Right atrium auricular region (tissue), 2 donors: ENCODE data around the gene ARSB. TPM values are rescaled to one million over a fixed set of nuclear protein-coding genes. Genes with fewer than 3 reads are reported as not detected.

Experiments used
- DNase-seq: peaks from one replicate; pipeline ENCODE4 v3.0.0-alpha.2; 2019; ENCODE audit warnings: low spot score
- H3K27ac ChIP-seq, 2 donors: fragments of 200-600 bp; sonication (generic); 1 replicate in 1 of 2; 2 replicates in 1 of 2; pipeline ENCODE4 v1.5.1; 2016 to 2019
- H3K27me3 ChIP-seq, 2 donors: fragments of 200-600 bp; sonication (generic); one replicate each; pipeline versions ENCODE4 v1.5.1 to v1.6.0; 2017 to 2019
- H3K36me3 ChIP-seq: fragments of 200-600 bp; sonication (generic); one replicate; pipeline ENCODE4 v1.5.1; 2016
- H3K4me1 ChIP-seq, 2 donors: fragments of 200-600 bp; sonication (generic); one replicate each; pipeline versions ENCODE4 v1.5.1 to v1.6.0; 2017 to 2019
- H3K4me3 ChIP-seq, 2 donors: fragments of 200-600 bp; sonication (generic); 1 replicate in 1 of 2; 2 replicates in 1 of 2; pipeline ENCODE4 v1.5.1; 2017 to 2019; ENCODE audit warnings: mild to moderate bottlenecking in 1 of 2, moderate library complexity in 1 of 2
- H3K9me3 ChIP-seq, 2 donors: fragments of 200-600 bp; sonication (generic); one replicate each; pipeline ENCODE4 v1.5.1; 2019
- total RNA-seq, 2 donors: library from RNA; depleted of rRNA; stranded (reverse); fragments of >200 nt; gene quantifications; one replicate each; pipeline ENCODE4 v1.1.0, GENCODE V29; 2016
- TF ChIP-seq, protein P1 (sequence below), 2 donors: fragments of 200-600 bp; sonication (generic); IDR thresholded peaks; one replicate each; pipeline ENCODE4 v1.5.1; 2019; ENCODE audit warnings: antibody characterized with exemption in 2 of 2

The ARSB gene
- total RNA-seq, 2 donors from 2014 or later, result 11.5 to 16.4 TPM

DNA sequence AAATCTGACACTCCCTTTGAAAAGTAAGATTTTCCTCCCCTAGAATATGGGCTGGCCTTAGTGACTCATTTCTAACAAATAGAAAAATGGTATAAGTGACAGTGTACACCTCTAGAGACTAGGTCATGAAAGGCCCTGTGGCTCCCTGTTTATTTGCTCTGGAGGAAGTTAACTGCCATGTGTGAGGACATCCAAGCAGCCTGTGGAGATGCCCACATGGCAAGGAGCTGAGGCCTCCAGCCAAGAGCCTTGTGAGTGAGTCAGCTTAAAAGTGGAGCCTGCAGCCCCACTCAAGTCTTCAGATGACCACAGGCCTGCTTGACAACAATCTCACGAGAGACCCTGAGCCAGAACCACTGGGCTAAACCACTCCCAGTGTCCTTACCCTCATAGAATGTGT lies 208.5 kb downstream of the ARSB start:
- Histone ChIP-seq H3K9me3 (peaks cover 0 to 7% of the 10 kb centered on the region in 2 donors), H3K27me3 (no peaks in the 10 kb centered on the region), H3K4me3 (no peak overlapping the region), H3K4me1 (no peaks in the 10 kb centered on the region), H3K27ac (no peak overlapping the region), H3K36me3 (no peaks in the 10 kb centered on the region)
- TF ChIP-seq, protein P1, sequence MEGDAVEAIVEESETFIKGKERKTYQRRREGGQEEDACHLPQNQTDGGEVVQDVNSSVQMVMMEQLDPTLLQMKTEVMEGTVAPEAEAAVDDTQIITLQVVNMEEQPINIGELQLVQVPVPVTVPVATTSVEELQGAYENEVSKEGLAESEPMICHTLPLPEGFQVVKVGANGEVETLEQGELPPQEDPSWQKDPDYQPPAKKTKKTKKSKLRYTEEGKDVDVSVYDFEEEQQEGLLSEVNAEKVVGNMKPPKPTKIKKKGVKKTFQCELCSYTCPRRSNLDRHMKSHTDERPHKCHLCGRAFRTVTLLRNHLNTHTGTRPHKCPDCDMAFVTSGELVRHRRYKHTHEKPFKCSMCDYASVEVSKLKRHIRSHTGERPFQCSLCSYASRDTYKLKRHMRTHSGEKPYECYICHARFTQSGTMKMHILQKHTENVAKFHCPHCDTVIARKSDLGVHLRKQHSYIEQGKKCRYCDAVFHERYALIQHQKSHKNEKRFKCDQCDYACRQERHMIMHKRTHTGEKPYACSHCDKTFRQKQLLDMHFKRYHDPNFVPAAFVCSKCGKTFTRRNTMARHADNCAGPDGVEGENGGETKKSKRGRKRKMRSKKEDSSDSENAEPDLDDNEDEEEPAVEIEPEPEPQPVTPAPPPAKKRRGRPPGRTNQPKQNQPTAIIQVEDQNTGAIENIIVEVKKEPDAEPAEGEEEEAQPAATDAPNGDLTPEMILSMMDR (IDR thresholded peaks at IDR 0.05), result no peak
- DNase-seq, result no peak

- Histone ChIP-seq H3K4me1 (no peaks in the 10 kb centered on the region), H3K36me3 (no peaks in the 10 kb centered on the region), H3K27me3 (no peaks in the 10 kb centered on the region), H3K4me3 (no peak overlapping the region), H3K9me3 (peaks cover 0 to 7% of the 10 kb centered on the region in 2 donors), H3K27ac (no peak overlapping the region)
- no peak for DNase-seq
- TF ChIP-seq, protein P1 (IDR thresholded peaks at IDR 0.05), result no peak
Observed at GRCh38 chr5:78773655-78774054, 211.5 kb downstream of the ARSB start.

DNA sequence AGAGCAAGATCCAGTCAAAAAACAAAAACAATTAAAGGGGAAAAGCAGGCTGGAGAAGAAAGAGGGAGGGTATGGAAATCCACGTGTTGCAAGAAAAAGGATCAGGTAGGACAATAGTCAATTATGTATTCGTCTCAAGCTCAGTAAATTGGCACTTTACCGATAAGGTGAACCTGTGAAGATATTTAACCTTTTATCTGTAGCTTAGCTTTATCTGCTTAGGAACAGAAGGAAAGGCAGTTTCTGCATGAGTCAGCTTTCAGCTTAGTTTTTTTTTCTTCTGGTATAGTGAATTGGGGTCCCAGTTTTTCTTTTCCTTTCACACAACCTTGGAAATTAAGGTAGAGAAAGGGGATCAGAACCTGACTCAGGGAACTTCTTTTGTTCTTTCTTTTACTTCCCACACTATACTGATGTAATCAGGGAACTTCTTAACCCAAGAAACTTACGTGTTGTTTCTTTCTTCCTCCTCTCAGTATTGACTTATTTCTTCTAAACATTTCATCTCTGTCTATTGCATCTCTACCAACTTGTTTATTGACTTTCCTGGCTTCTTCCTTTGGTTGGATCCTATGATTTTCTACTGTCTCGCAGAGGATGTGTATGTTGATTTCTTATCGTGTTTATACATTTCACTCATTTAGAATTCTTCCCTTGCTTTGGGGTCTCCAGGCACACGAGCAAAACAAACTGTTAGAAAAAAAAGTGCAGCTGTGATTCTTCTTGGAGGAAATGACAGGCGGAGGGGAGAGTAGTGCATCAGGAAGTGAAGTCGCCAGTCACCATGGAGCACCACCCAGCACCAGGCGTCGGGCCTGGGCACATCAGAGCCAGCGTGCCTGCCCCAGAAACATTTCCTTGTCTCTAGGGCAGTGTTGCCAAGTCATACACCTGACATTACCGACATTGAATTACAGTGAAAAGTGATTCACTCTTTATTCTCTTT lies 213.6 kb downstream of the ARSB start:
- Histone ChIP-seq H3K4me3 (no peak overlapping the region), H3K27ac (peak overlapping the region in 1 of 2 donors; percentile 7), H3K36me3 (no peaks in the 10 kb centered on the region), H3K27me3 (no peaks in the 10 kb centered on the region), H3K9me3 (no peaks in the 10 kb centered on the region), H3K4me1 (no peaks in the 10 kb centered on the region)
- TF ChIP-seq, protein P1 (IDR thresholded peaks at IDR 0.05), result no peak
- peak; percentile 55 for DNase-seq

- Histone ChIP-seq H3K4me1 (no peaks in the 10 kb centered on the region), H3K4me3 (no peak overlapping the region), H3K9me3 (no peaks in the 10 kb centered on the region), H3K27me3 (no peaks in the 10 kb centered on the region), H3K27ac (no peak overlapping the region), H3K36me3 (no peaks in the 10 kb centered on the region)
- TF ChIP-seq, protein P1 (IDR thresholded peaks at IDR 0.05), result no peak
- DNase-seq, result no peak
Observed at GRCh38 chr5:78768781-78769380, 216.2 kb downstream of the ARSB start.

DNA sequence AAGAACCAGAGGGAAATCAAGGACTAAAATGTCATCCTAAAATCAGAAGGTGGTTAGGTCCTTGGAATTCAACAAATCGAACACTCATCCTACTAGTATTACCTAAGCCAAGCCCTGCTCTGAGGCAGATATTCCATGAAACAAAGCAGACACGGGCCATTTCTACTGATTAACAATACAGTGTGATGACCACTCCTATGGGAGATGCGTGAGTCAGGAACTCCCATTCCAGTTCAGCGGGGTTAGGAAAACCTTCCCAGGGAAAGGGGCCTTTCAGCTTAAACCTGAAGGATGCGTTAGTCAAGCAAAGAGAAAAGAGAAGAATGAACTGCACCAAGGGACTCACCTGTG lies 218.7 kb downstream of the ARSB start:
- H3K4me1 ChIP-seq, result no peaks in the 10 kb centered on the region
- no peak for DNase-seq
- H3K27ac ChIP-seq, result no peak overlapping the region
- H3K4me3 ChIP-seq, result no peak overlapping the region
- no peaks in the 10 kb centered on the region for H3K9me3 ChIP-seq
- TF ChIP-seq, protein P1 (IDR thresholded peaks at IDR 0.05), result no peak
- no peaks in the 10 kb centered on the region for H3K36me3 ChIP-seq
- H3K27me3 ChIP-seq, result no peaks in the 10 kb centered on the region
